SK-N-MC (cell line): ENCODE results near the gene PRC1.

ENCODE experiments used
- EZH2 ChIP-seq: fragments of 200-600 bp; sonication (generic); IDR thresholded peaks from one replicate; pipeline ENCODE4 v1.6.1; 2017; ENCODE audit warnings: antibody characterized with exemption
- FOXP2 ChIP-seq: optimal IDR thresholded peaks from 2 replicates; pipeline ENCODE3; 2011; ENCODE audit warnings: mild to moderate bottlenecking, moderate library complexity; ENCODE audit not compliant: insufficient read depth; ENCODE audit errors: extremely low read length, control extremely low read depth
- POLR2AphosphoS5 ChIP-seq: IDR thresholded peaks from 2 replicates; pipeline ENCODE4 v1.6.1; 2012; ENCODE audit warnings: mild to moderate bottlenecking, low read depth, low read length, borderline replicate concordance

DNA sequence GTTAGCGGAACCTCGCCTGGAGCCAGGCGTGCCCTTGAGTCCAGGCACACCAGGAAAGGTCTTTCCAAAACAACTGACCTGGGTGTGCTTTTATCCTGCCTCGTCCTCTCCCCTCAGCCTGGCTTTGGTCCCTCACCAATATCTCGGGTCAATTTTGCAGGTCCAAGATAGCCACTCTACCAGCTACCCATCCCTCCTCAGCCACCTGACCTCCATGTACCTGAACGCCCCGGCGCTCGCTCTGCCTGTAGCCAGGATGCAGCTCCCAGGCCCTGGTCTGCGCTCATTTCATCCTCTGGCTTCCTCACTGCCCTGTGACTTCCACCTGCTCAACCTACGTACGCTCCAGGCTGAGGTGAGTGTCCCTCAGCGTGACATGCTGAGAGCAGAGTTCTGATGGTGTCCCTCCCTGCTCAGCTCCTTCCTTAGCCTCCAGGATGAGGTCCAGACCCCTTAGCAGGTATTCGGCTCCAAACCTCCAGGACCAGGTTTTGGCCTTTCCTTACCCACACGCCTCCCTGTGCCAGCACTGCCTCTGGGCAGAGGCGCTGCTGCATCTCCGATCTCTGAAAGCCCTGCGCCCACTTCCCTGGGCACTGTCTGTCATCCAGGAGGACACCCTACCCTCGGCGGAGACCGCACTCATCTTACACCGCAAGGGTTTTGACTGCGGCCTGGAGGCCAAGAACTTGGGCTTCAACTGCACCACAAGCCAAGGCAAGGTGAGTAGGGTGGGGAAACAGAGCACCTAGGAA, 76.1 kb downstream of the PRC1 start:
- no peak for TF ChIP-seq EZH2
- no peak for TF ChIP-seq FOXP2
- no peak for TF ChIP-seq POLR2AphosphoS5
